Neural cell (in vitro differentiated cells): Measurements from ENCODE around the gene CNTLN.

ENCODE experiments used
- EP300 ChIP-seq: fragments of 450-650 bp; conservative IDR thresholded peaks from 2 replicates; pipeline ENCODE4 v1.6.1; 2014; ENCODE audit warnings: antibody characterized with exemption, mild to moderate bottlenecking, moderate library complexity; ENCODE audit not compliant: poor library complexity, severe bottlenecking
- TAF1 ChIP-seq: IDR thresholded peaks from 2 replicates; pipeline ENCODE4 v1.6.1; 2012; ENCODE audit warnings: low read depth
- TF ChIP-seq, protein P1 (sequence below): fragments of 450-650 bp; IDR thresholded peaks from 2 replicates; pipeline ENCODE4 v1.5.1; 2014; ENCODE audit warnings: antibody characterized with exemption, mild to moderate bottlenecking, moderate library complexity; ENCODE audit not compliant: poor library complexity, severe bottlenecking

DNA sequence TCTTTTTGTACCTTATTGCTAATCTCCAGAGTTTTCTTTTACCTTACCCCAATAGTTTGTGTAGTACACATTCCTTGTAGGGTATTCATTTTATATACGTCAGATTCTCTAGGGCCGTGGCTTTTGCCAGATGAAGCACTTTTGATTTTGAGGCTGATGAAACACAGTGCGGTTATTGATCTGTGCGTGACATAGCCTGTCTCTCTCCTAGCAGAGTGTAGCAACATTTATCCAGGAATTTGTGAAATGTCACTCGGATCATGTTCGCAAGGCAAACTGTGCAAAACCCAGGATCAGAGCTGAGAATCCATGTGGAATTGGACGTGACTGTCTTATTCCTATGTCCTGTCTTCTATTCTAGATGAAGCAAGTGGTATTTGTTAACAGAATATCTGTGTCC, 302.0 kb downstream of the CNTLN start:
- TF ChIP-seq, protein P1, sequence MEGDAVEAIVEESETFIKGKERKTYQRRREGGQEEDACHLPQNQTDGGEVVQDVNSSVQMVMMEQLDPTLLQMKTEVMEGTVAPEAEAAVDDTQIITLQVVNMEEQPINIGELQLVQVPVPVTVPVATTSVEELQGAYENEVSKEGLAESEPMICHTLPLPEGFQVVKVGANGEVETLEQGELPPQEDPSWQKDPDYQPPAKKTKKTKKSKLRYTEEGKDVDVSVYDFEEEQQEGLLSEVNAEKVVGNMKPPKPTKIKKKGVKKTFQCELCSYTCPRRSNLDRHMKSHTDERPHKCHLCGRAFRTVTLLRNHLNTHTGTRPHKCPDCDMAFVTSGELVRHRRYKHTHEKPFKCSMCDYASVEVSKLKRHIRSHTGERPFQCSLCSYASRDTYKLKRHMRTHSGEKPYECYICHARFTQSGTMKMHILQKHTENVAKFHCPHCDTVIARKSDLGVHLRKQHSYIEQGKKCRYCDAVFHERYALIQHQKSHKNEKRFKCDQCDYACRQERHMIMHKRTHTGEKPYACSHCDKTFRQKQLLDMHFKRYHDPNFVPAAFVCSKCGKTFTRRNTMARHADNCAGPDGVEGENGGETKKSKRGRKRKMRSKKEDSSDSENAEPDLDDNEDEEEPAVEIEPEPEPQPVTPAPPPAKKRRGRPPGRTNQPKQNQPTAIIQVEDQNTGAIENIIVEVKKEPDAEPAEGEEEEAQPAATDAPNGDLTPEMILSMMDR = no peak
- TF ChIP-seq EP300 (no peak), TAF1 (no peak)
